Measurements from ENCODE around the gene TMPRSS3.

The TMPRSS3 gene

DNA sequence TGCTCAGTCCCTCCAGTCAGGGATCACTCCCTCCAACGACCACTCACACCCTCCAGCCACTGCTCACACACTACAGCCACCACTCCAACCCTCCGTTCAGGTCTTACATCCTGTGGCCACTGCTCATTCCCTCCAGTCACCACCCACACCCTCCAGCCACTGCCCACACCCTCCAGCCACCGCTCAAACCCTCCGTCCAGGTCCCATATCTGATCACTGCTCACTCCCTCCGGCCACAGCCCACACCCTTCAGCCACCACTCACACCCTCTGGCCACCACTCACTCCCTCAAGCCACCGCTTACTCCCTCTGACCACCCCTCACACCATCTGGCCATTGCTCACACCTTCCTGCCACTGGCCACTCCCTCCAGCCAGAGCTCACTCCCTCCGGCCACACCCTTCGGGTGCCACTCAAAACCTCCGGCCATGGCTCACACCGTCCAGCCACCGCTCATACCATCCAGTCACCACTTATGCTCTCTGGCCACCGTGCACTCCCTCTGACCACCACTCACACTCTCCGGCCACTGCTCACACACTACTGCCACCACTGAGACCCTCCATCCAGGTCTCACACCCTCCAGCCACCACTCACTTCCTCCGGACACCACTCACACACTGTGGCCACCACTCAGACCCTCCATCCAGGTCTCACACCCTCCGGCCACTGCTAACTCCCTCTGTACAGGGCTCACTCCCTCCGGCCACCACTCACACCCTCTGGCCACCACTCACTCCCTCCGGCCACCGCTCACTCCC is 24.8 kb downstream of the TMPRSS3 start:
- DNase-seq (ENCODE audit: low read depth), result no peak

GRCh38 chr21:42369821-42370220 is 26.0 kb downstream of the TMPRSS3 start:
- no peak for DNase-seq (ENCODE audit: low read depth)

DNA sequence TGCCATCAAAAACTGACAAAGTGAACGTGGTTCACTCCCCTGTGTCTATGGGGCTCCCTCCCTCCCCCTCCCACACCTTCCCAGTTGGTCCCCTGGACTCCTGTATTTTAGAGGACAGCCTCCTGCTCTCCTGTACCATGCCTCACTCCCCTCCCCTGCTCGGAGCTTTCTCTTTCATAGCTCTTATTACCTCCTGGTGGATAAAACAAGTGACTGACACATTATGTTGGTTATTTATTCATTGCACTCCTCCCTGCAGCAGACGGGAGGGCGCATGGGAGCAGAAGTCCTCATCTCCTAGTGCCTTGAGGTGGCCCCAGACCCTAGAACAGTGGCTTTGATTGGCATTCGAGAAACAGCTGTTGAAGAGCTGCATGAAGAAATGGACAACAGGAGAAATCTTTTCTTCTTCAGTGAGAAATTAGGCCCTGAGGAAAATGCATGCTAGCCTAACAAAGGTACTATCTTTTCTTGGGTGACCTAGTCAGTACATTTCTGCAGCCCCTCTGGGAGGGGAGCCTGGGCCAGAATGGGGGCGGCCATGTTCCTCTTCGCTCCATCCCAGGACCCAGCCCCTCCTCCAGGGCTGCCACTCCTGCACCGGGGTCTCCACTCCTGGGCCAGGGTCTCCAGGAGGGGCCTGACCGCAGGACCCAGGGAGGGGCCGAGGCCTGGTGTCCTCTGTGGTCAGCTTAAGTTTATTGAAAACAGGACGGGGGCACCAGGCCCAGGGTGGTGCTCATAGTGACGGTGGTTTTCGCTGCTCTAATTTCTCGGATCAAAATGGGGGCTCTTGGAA is 28.3 kb downstream of the TMPRSS3 start:
- DNase-seq (ENCODE audit: low read depth), result no peak

DNA sequence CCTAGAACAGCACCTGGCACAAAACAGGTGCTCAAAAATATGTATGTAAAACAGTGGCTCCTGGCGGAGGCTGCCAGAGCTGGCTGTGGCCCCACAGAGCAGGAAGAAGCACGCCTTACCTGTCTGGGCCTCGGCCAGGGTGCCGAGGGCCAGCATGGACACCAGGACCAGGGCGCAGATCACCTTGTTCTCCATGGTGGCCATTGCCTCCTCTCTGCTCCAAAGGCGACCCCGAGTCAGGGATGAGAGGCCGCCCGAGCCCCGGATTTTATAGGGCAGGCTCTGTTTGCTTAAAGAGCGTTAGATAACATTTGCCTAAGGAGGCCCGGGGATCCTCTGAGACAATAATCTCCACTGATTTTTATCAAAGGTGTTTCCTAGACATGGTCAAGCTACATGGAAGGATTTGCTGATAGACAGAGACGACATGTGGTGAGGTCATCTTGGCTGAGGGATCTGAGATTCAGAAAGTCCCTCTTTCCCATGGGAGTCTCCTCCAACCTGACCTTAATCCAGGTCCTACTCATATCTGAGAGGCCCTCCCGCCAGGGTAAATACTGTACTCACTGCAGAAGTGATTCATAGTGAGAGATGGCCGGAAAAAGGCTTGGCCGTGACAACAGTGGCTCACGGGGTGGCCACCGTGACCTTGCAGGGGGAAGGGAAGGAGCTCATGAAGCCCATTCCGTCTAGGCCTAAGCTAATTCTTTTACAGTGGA is 29.4 kb downstream of the TMPRSS3 start, which contains the start of gene TFF1:
Gene TFF1, minus strand, starts transcription at position 244 of the 719 bp plus-strand sequence. Its CDS starts 40 bp downstream, at position 204.
- DNase-seq (ENCODE audit: low read depth), result no peak

- no peak for DNase-seq (ENCODE audit: low read depth)
Observed at GRCh38 chr21:42365770-42366169, 30.1 kb downstream of the TMPRSS3 start.

DNA sequence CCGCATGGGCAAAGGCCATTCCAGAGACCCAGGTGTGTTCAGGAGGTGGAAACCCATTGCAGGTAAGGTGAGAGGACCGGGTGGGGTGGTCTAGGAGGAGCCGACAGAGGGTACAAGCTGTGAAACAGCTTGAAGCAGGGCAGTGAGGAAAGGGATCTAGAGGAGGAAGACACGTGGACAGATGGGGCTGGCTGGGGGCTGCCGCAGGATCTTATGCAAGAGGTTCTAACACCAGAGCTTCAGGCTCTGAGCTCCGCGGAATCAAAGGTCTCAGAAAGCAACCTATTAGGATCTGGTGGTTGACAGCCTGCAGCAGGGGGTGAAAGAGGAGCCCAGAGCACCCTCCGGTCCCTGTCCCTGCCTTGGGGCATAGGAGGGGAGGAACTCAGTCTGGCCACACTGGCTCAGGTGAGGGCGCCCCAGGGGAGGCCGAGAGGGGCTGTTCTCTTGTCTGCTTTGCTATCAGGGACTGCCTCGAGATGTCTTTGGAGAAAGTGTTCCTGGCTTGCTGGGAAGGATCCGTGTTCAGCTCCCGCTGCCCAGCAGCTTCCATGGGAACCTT is 31.5 kb downstream of the TMPRSS3 start:
- DNase-seq (ENCODE audit: low read depth), result no peak

- DNase-seq (ENCODE audit: low read depth), result no peak
Observed at GRCh38 chr21:42363312-42363711, 32.5 kb downstream of the TMPRSS3 start.

DNA sequence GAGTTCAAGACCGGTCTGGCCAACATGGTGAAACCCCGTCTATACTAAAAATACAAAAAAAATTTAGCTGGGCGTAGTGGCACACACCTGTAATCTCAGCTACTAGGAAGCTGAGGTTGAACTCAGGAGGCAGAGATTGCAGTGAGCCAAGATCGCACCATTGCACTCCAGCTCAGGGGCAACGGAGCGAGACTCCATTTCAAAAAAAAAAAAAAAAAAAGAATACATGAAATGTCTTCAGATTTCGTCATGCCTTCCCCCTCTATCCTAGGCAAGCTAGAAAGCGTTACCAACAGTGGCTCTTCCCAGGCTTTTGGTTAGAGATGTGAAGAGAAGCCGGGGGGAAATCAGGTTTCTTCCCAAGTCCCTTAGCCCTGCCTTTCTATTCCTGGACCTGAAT is 33.2 kb downstream of the TMPRSS3 start:
- no peak for DNase-seq (ENCODE audit: low read depth)

DNA sequence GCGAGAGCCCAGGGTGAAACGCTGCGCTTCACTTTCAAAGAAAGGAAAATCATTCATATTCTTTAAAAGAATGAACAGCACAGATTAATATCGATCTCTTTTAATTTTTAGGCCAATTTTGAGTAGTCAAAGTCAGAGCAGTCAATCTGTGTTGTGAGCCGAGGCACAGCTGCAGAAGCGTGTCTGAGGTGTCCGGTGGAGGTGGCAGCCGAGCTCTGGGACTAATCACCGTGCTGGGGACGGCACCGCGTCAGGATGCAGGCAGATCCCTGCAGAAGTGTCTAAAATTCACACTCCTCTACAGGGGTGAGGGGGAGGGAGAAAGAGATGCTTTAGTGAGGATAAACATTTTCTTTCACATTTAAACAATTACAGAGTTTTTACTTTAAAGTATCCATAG is 33.7 kb downstream of the TMPRSS3 start:
- DNase-seq (ENCODE audit: low read depth), result no peak

DNA sequence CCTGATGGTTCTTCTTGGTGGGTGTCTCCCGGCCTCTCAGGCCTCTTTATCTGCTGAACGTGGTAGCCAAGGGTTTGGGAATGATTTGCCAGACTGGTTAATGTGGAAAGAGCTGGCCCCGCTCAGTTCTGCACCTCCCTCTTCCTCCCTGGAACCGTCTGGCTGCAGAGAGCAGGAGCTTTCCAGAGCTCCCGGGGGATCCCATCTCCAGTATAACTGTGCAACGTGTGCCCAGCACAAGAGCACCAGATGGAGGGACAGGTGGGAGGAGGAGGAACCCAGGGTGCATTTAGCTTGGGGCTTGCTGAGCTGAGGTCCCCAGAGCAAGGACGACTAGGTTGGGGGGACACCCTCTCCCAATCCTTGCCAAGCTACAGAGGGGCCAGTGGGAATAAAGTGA is 34.6 kb downstream of the TMPRSS3 start:
- DNase-seq (ENCODE audit: low read depth), result no peak

GRCh38 chr21:42360317-42360716 is 35.5 kb downstream of the TMPRSS3 start:
- DNase-seq (ENCODE audit: low read depth), result no peak

DNA sequence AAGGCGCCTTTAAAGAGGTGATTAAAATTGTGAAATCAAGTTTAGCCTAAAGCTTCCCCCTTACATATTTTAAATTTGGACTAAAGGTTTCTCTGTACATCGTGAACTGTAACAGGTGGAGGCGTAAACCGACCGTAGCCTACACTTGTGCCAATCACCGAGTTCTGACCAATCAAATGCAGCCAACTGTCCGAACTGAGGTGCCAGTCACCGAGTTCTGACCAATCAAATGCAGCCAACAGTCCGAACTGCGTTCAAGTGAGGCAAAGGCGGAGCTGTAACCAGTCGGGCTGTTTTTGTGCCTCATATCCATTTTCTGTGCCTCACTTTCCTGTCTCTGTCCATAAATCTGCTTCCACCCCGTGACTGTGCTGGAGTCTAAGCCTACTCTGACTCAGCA is 36.9 kb downstream of the TMPRSS3 start:
- DNase-seq (ENCODE audit: low read depth), result no peak

DNA sequence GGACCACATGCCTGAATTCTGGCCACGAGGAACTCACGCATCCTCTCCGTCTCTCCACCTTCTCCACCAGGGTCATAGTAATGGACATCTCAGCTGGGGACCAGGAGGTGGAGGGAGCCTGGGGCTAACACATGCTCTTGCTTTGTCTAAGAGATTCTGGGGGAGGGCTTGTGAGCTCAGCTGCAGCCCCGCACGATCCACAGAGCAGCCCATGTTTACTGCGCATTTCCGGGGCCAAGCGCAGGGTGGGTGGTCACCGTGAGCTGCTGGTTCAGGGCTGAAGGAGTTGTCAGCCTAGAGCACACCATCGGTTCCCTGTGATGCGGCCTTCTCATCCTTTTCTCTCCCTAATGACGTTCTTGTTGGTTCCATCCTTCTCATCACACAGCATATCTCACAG is 37.6 kb downstream of the TMPRSS3 start:
- no peak for DNase-seq (ENCODE audit: low read depth)

- DNase-seq (ENCODE audit: low read depth), result no peak
Observed at GRCh38 chr21:42357307-42357706, 38.5 kb downstream of the TMPRSS3 start.

DNA sequence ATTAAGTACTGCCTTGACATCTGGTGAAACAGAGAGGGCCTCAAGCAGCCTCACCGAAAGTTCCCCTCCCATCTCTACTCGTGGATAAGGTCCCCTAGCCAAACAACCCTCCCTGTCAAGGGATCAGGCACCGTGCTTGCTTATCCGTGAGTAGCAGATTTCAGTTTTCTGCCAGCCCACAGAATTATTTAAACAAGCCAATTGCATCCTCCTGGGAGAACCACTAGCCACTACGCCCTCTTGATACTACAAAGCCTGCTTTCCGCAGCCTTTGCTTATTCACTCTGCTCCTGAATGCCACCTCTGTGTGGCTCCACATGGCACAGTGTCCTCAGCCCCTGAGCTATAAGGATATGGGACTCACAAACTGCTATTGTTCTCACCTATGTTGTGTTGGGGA is 39.2 kb downstream of the TMPRSS3 start:
- DNase-seq (ENCODE audit: low read depth), result no peak

DNA sequence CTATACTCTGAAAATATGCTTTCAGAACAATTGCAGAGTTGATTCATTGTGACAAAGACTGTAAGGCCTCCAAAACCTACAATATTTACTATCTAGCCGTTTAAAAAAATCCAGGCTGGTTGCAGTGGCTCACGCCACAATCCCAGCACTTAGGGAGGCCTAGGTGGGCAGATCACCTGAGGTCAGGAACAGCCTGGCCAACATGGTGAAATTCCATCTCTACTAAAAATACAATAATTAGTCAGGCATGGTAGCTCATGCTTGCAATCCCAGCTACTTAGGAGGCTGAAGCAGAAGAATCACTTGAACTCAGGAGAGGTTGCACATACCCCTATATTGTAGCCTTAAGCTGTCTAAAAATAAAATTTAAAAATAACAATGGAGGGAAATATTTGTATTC is 39.8 kb downstream of the TMPRSS3 start:
- no peak for DNase-seq (ENCODE audit: low read depth)

DNA sequence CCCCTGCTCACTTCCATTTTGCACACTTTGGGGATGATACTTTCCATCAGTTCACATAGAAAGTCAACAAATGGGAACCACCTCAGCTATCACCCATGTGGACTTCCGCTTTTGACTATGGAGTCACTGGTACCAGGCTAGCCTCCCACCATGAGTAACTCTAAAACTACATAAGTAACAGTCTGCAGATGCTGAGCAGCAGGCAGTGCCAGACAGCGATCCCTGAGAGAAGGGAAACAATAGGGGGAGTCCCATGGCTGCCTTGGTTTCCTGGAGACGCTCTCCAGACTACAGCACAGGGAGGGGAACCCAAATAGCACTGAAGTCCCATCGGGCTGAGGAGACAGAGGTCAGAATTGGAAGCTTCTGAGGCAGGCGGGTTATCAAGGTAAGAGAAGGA is 42.2 kb downstream of the TMPRSS3 start:
- DNase-seq (ENCODE audit: low read depth), result no peak

DNA sequence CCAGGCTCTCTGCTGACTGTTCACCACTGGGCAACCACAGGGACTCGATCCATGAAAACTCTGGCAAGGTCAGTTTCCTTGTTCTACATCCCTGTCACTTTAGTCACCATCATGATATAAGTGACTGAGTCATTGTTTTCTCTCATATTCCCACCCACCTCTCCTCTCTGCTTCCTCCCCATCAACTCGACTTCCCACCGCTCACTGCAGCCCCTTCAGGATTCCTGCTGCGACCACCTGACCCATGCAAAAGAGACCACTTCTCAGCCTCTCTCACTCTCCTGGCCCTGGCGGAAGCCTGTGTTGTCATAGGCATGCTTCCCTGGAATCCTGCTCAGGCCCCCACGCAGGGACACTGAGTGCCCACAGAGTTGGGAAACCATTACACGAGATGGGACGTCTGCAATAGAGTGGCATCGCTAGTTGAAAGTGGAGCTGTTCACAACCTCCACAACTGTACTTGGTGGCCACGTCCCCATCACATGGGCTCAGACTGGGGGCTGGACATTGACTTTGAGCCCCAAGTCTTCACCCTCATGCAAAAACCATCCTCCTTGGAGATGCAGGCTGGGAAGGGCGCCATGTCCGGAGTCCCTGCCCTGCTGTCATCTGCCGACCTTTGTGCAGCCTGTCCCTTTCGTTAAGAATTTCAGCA is 43.3 kb downstream of the TMPRSS3 start:
- DNase-seq (ENCODE audit: low read depth), result no peak

DNA sequence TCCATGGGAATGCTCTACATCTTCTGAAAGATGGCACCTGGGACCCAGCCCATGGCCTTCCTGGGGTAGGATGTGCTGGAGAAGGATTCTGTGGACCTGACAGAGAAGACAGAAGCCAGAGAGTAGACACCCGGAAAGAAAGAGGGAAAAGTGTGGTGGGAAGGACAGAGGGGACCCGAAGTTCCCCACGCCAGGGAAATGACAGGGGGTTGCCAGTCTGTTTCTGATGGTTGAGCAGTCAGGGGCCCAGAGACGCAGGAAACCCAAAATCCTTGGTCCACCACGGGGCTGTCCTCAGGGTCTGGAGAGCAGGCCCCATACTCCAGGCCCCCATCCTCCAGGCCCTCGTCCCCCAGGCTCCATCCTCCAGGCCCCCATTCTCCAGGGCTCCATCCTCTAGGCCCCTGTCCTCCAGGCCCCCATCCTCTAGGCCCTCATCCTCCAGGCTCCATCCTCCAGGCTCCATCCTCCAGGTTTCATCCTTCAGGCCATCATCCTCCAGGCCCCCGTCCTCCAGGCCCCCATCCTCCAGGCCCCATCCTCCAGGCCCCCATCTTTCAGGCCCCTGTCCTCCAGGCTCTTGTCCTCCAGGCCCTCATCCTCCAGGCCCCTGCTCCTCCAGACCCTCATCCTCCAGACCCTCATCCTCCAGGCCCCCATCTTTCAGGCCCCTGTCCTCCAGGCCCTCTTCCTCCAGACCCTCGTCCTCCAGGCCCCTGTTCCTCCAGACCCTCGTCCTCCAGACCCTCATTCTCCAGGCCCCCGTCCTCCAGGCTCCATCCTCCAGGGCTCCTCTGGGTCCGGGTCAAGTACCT is 44.0 kb downstream of the TMPRSS3 start:
- no peak for DNase-seq (ENCODE audit: low read depth)

DNA sequence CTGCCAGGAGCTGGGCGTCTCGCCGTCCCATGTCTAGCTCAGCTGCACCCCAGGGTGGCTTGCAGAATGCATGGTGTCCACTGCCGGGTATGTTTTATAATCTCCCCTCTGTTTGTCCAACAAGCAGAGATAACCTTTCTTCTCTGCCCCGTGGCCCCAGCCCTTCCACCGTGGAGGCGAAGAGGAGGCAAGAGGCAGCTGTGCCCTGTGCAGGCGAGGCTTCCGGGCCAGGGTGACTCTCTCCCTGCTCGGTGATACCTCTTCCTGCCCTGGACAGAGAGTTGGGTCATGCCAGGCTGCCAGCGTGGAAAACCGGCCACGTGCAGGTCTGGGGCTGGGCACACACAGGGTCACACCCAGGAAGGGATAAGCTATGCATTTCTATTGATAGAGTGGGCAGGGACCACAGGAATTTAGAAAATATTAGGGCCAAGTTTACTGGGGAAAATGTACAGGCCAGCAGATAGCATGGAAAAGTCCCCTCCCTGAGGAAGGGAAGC is 44.9 kb downstream of the TMPRSS3 start, which contains the start of gene TFF2:
Gene TFF2, minus strand, starts transcription at position 68 of the 500 bp plus-strand sequence. Its CDS starts 37 bp downstream, at position 31.
- no peak for DNase-seq (ENCODE audit: low read depth)

All from stimulated activated CD8-positive, alpha-beta memory T cell treated with anti-CD3 and anti-CD28 coated beads, Interleukin-15, amount 100 ng/mL, for 24 hours (primary cell).